Bone marrow (tissue), 2 donors: Measurements from ENCODE around the gene DUSP15.
"Not testable (repeated sequence)": the region's sequence is repeated elsewhere in the genome, so short reads cannot be mapped to it uniquely, and the experiment has no call there.

Experiments used
- DNase-seq, 2 donors: peaks; one replicate each; lab custom pipeline; 2025; lab: John Stamatoyannopoulos, UW

DUSP15 gene

DNA sequence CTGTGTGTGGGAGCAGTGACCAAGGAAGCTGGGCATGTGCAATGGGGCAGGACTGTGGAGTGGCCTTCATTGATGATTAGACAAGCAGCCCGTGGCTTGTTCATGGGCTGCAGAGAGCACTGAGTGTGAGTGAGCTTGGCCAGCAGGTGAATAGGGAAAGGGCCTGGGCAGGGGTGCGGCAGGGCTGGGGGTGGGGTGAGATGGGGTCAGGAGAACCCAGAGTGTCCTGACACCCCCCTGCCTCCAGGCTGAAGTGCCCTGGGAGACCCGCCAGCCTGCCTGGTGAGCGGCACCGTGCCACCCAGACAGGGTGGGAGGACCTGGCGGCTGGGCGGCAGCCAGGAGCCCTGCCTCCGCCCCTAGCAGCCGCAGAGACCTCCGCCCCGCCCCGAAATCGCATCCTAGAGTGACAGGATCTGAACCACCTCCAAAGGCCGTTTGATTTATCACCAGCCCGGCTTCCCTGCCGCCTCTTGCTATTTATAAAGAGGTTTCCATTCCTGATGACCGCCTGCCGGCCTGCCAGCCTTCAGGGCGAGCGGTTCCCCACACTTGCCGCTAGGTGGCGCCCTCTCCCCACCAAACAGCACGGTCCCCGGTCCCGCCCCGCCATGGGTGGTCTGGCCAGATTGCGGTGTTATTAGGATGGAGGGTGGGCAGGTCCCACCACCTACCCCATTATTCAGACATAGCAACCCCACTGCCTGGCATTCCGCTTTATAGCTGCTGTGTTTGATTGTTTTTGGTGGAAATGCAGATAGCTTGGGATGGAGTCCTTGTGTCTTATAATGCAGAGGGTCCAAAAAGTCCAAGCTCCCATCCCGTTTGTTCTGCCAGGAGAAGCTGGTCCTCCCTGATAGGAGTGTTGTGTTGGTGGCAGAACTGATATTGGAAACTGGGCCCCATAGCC is 47.7 kb downstream of the DUSP15 start:
- DNase-seq, result peak; percentile 20 to 64

DNA sequence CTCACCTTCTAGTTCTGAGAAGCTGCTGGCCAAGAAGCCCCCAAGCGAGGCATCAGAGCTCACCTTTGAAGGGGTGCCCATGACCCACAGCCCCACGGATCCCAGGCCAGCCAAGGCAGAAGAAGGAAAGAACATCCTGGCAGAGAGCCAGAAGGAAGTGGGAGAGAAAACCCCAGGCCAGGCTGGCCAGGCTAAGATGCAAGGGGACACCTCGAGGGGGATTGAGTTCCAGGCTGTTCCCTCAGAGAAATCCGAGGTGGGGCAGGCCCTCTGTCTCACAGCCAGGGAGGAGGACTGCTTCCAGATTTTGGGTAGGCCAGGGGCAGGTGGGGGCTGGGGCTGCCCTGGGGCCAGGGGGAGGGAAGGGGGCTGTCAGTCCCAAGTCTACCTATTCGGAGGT is 48.9 kb downstream of the DUSP15 start:
- DNase-seq, result no peak

DNA sequence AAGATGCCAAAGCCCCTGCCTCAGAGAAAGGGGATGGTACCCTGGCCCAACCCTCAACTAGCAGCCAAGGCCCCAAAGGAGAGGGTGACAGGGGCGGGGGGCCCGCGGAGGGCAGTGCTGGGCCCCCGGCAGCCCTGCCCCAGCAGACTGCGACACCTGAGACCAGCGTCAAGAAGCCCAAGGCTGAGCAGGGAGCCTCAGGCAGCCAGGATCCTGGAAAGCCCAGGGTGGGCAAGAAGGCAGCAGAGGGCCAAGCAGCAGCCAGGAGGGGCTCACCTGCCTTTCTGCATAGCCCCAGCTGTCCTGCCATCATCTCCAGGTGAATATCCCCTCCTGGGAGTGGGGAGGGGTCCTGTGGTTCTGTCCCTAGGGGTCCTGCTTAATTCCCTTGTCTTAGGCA is 50.1 kb downstream of the DUSP15 start:
- no peak for DNase-seq

DNA sequence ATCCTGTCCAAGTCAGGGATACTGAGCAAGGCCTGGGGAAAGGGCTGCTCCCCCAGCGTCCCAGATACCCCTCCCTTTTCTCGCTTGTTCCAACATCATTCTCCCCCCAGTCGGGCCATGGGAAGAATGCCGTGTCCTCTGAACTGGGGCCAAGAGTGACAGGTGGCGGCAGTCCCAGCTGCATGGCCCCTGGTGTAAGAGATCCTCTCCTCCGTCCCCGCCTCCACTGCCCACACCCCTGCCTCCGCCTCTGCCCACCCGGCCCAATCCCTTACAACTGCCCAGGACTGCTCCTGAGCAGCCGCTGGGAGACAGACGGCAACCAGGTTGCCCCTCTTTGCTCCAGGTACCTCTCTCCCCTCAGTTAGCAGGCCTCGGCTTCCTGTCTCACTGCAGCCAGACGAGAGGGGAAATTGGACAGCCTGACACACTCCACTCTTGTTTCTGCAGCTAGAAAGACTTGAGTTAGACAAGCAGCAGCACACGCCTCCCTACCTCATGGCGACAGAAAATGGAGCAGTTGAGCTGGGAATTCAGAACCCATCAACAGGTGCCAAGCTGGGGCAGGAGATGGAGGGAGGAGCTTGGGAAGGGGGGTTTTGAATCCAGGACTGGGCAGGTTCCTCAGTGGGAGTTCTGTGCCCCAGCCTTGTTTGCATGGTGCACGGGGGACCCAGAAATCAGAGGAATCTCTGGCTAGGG is 51.1 kb downstream of the DUSP15 start, which contains the start of gene MYLK2:
MYLK2 (plus strand) TSS at position 274 of the 702 bp plus-strand sequence; CDS start at position 499, 225 bp downstream.
- no peak for DNase-seq

DNA sequence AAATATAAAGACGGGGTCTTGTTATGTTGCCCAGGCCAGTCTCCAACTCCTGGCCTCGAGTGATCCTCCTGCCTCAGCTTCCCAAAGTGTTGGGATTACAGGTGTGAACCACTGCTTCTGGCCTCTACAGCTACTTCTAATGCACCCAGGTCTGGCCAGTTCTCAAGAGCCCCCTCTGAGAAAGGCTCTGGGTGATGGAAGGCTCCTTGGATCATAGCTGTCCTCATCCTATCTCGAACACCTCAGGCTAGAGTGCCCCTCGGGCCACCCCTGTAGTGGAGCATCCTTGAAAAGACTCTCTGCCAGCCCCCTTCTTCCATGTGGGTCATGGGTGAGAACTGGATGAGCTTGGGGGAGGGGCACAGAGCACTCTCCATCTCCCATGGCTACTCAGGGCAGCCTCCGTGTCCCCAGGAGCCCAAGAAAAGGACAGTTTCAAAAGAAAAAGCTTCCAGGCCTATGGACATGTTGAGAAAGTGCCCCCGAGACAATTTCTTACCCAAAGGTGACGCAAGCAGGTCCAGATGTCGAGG is 51.9 kb downstream of the DUSP15 start:
- no peak for DNase-seq

DNA sequence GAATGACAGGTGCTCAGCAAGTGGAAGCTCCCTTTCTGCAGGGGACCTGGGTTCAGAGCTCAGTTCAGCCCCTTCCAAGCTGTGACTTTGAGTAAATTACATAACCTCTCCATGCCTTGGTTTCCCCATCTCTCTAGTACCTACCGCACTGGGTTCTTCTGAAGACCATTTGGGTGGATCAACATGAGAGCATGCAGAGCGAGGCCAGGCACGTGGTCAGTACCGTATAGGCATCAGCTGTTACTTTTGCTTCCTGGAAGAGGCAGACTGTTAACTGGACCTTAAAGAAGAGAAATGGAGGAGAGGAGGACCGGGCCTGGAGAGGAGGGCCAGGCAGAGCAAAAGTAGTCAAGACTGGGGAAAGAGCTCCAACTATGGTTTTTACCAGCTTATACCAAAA is 52.9 kb downstream of the DUSP15 start:
- no peak for DNase-seq

DNA sequence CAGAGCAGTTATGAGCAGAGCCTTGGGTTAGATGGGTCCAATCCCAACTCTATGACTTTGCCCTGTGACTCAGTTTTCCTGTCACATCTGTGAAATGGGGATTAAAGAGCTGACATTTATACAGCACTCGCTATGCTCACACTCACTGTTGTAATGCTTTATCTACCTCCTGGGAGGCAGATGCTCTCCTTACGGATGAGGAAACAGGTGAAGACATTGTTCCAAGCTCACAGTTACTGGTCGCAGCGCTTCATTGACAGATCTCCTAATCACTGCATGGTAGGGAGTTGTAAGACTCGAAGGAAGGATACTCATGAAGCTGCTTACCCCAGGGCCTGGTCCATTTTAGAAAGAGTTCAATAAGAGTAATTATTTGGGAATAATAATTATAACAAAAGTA is 54.1 kb downstream of the DUSP15 start:
- no peak for DNase-seq

DNA sequence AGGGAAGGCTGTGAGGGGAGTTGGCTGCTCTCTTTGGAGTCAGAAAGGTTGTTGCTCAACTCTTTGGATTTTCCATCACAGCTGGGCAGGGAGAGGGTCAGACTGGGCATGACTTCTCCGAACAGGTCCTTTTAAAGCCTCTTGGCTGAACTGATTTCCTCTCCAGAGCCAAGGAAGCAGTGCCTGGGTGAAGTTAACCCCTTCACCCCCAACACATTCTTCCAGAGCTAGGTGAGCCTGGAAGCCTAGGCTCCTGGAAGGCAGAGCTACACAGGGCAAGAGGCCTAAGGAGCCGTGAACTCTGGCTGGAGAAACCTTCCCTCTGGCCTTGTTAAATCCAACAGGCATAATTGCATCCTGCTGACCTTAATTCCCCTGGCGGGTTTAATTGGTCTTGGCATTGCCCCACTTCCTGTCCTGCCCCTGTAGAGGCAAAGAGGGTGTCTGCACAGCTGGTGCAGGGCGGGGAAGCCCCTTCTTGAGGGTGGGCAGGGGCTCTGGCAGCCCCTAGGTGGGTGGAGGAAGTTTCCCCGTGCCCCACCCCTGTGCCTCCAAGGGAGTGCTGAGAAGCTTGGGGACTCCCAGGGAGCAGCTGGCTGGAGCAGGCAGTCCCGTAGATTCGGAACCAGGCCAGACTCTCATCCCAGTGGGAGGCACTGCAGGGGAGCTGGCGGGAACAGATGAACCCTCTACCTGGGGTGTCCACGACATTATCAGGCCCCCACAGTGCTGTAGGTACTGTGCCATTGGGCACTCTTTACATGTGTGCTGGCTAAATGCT is 54.7 kb downstream of the DUSP15 start:
- no peak for DNase-seq

DNA sequence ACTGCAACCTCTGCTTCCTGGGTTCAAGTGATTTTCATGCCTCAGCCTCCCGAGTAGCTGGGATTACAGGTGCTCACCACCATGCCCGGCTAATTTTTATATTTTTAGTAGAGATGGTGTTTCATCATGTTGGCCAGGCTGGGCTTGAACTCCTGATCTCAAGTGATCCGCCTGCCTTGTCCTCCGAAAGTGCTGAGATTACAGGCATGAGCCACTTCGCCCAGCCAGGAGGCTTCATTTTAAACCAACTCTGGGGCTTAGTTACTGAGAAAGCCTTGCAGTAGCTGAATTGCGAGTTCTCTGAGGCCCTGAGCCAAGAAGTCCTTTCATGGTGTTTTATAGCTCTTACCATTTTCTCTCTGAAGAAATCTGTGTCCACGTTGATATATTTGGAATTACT is 56.2 kb downstream of the DUSP15 start:
- DNase-seq, result not testable (repeated sequence)

DNA sequence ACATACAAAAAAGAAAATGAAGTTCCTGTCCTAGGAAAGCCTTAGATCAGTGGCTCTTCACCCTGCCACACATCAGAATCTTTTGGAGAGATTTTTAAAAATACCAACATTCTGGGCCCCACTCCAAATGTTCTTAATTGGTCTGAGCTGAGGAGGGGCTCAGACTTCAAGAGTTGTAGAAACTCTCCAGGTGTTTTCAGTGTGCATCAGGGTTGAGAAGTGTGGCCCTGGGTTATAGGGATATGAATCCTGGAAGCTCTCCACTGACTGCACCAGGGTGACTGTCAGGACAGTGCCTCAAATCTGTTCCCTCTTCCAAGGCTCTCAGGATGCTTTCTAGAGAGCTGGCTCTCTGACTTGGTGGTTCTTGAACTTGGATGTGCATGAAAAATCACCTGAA is 56.7 kb downstream of the DUSP15 start:
- no peak for DNase-seq

DNA sequence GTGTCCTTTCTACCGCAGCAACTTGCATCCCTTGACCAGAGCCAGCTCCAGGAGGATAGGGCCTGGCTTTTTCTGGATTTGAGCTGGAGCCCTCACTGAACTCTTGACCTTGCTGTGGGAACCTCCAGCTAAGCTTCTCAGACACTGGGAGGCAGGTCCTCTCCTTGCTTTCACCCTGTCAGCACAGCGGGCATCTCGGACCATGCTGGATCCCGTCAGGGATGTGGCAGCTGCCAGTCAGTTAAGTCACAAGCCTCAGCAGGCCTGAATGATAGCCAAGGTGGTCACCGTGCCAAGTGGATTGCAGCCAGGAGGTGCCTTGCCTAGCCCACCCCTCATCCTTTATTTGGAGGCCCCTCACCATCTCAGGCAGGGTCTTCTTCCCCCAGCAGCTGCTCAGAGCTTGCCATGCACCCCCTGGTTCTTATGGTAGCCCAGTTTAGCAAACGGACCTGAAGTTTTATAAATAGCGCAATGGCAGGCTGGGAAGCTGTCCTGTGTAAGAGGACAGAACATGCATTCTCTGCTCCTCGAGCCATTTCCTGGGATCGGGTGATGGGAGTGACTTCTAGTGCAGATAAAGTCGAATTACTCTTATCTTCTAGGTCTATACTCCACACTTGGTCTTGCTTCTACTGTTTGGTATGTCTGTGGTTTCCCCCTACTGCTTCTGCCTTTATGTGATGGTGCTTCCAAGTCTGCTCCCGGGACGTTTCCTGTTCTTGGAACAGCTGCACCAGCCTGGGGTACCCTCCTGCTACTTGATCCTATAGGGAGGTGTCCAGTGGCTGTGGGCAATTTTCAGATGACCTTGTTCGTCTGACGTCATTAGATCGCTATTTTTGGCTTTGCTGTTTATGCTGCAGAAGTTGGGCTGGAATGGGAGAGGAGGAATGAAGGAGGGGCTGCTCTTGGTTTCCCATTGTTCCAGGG is 58.3 kb downstream of the DUSP15 start:
- DNase-seq, result no peak

DNA sequence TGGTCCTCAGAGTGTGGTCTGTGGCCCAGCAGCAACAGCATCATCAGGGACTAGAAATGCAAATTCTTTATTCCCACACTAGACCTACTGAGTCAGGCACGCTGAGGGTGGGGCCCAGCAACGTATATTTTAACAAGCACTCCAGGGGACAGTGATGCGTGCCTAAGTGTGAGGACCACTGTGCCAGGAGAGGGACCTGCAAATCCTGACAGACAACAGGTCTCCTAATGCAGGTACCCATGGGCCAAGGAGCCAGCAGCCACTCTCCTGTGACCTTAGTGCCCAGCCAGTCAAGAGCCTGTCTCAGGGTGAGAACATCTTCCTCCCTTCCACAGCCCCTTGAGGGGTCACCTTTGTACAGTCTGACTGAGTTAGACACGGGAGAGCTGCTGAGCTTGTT is 59.1 kb downstream of the DUSP15 start:
- DNase-seq, result no peak
